GM19452 (cell line): ENCODE data around the gene SVOP.

Experiments used
- ATAC-seq: cut with Tn5 transposase; IDR thresholded peaks from one replicate; pipeline ENCODE4 v1.9.1; 2021; ENCODE audit not compliant: unreplicated experiment

SVOP gene

DNA sequence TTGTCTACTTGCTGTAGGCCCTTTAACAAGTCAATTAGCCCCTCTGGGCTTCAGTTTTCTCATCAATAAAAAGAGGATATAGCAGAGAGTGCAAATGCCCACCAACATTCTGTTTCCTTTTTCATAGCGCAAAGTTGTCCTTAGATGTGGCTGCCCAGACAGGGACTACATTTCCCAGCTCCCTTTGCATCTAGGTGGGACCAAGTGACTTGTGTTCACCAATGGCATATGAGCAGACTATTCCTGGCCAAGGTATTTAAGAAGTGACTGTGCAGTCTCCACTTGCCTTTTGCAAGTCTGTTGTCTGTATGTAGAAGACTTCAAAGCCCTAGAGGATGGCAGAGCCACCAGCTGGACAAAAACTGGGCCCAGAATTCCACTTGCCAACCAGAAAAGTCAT is 81.3 kb downstream of the SVOP start:
- ATAC-seq, result no peak

DNA sequence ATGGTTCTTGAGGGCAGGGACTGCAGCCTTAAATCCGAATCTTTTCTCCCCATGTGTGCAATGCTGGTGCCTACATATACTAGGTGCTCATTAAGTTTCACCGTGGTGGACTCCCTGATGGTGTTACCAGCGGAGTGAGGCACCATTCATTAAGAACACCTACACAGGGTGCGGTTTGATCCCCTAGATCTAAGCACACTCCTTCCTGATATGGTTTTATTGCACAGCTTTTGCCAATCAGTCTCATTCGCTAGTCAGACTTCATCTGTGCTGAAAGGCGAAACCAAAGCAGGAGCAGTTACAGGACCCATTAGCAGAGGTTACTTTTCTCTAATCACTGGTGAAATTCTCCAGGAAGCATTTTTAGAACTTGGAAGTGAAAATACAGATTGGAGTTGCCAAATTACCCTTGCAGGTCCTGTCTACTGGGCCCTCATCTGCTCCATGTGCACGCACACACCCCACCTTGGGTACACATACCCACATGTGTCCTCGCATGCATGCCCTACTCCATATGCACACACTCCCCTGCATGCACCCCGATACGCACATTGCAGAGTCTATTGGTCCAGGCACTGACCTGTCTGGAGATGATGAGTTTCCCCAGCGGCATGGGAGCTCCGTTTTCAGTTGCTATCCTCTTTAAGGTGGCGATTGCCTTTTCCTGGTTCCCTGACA is 82.5 kb downstream of the SVOP start:
- no peak for ATAC-seq

DNA sequence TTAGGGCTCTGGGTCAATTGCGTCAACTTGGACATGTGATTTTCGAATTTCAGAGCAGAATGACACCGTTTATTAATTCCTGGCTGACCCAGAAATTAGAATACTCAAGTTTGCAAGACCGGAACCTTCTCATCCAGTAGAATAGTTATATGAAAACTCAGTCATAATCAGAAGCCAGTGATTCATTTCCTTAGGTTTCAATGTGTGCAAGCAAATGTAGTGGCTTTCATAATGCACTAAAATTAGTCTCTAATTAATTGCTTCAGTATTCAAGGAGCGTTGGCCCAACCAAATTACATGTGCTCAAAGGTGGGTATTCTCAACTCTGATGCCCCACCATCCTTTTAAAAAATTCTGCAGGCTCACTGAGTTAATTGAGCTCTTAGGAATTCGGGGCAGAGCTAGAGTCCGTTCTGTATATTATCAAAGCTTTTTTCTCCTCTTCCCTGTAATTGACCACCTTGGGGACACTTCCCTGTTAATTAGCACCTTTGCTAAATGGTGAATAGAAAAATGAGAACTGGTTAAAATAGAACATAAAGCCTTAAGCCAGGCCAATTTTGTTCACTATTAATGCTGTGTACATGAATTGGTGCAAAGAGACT is 85.6 kb downstream of the SVOP start:
- ATAC-seq, result no peak

DNA sequence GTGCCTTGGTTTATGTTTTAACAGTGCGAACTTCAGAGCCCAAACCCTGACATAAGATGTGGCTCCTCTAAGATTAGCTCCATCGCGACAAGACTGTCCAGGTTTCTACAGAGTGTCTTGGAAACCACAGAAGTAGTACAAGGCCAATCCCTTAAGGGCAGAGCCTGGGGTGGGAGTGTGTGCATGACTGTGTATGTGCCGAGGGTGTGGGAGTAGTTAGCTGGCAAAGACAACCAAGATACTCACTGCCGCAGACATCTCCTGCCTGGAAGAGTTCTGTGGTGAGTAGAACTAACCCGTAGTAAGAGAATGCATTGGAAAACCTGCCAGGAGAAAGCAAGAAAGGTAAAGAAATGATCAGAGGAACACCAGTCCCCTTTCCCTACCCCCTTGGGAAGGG is 86.9 kb downstream of the SVOP start:
- ATAC-seq, result no peak

DNA sequence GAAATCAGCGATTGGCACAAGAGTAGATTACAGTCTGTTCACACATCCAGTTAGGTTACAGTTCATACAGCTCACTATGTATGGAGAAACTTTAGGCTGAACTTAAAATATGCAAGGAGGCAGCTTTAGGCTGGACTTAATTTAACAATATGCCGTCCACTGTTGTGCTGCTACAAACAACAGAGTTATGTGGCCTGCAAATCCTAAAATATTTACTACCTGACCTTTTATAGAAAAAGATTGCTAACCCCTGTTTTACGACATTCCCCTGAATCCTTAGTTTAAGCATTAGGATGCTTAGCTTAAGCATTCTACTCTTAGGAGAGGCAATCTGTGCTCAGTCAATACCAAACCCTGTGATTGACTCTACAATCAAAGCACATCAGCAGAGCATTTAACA is 90.1 kb downstream of the SVOP start:
- no peak for ATAC-seq

DNA sequence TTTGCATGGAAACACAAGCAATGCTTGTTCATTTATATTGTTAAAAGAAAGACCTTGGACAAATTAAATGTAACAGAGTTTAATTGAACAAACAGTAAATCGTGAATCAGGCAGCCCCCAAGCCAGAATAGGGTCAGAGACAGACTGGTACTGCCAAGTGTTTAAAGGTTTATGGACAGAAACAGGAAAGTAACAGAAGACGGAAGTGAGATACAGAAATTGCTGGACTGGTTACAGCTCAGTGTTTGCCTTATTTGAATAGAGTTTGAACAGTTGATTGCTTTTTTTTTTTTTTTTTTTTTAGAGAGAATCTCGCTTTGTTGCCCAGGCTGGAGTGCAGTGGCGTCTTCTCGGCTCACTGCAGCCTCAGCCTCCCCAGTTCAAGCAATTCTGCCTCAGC is 90.7 kb downstream of the SVOP start:
- no peak for ATAC-seq

DNA sequence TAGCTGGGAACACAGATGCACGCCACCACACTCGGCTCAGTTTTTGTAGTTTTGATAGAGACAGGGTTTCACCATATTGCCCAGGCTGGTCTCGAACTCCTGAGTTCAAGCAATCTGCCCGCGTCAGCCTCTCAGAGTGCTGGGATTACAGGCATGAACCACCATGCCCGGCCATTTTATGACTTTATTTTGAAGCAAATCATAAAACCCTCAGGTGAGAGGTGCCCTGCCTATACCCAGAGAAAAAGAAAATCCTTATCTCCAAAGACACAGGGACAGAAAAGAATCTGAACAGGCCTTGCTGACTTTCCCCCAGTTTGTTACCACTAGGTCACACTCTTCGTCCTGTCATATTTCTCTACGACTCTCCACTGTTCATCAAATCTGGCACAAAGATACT is 92.2 kb downstream of the SVOP start:
- ATAC-seq, result no peak

DNA sequence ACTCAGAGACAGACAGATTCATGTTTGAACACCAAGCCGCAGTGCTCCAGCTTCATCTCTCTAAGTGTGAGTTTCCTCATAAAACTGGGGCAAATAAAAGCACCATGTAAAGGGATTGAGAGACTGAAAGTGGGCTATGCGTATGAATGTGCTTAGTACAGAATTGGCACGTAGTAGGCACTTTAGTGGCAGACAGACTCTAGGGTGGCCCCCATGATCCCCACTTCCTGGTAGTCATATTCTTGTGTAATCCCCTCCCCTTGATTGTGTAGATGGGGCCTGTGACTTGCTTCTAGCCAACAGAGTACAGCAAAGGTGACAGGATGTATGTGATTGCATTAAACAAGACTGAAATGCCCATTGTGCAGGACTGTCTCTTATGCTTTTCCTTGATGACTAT is 98.0 kb downstream of the SVOP start:
- no peak for ATAC-seq

DNA sequence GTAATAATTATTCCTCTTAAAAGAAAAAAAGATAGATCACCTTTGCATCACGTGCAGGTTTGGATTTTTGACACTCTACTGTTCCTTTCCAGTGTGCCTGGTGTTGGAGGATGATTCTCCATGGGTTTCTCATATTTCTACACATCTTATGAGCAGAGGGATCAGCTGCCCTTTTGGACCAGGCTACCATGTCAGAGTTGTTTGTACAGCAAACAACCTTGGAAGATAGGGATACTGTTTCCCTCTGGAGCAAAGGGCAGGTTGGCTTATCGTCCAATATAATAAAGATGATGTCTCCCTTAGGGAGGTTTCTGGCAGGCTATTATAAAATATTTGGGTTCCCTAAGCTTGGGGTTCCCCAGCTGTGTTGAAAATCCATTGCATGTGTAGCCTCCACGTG is 98.9 kb downstream of the SVOP start:
- ATAC-seq, result no peak

DNA sequence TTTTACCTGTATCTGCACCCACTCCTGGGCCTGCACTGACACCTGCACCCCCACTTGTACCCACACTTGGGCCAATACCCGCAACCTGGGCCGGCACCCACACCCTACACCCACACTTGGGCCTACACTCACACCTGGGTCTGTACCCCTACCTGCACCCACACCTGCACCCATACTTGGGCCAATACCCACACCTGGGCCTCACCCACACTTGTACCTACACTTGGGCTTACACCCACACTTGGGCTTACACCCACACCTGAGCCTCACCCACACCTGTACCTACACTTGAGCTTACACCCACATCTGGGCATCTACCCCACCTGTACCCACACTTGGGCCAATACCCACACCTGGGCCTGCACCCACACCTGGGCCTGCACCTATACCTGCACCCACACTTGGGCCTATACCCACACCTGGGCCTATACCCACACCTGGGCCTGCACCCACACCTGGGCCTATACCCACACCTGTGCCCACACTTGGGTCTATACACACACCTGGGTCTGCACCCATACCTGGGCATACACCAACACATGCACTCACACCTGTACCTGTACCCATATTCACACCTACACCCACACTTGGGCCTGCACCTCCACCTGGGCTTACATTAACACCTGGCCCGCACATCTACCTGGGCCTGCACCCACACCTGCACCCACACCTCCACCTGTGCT is 101.8 kb downstream of the SVOP start:
- ATAC-seq, result no peak

DNA sequence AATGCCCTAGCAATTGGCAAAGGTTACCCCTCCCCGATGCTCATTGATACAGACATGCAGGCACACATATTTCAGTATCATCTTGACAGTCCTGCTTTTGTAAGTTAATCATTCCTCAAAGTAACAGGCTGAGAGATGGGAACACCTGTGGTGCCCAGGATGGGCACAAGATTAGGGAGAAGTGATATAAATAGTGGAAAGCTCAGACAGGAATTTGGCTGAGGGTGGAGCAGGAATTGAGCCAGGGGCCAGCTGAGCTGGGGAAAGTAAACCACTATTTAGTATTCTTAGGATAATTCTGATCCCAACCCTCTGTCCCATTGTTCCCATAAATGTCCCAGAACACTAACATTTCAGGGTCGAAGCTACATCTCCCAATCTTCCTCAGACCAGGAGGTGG is 102.7 kb downstream of the SVOP start:
- no peak for ATAC-seq

DNA sequence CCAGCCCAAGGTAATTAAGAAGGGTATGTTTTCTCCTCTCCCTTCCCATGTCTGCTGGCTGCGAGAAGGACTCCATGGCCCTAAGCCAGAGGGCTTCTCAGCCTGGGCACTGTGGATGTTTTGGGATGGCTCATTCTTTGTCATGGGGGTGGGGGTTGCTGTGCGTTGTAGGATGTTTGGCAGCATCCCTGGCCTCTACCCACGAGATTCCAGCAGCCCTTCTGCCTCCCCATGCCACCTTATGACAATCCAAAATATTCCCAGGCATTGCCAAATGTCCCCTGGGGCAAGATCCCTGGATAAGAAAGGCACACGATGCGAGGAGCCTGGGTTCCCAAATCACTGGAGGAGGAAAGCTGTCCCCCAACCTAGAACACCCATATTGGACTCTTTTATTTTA is 104.5 kb downstream of the SVOP start:
- no peak for ATAC-seq

DNA sequence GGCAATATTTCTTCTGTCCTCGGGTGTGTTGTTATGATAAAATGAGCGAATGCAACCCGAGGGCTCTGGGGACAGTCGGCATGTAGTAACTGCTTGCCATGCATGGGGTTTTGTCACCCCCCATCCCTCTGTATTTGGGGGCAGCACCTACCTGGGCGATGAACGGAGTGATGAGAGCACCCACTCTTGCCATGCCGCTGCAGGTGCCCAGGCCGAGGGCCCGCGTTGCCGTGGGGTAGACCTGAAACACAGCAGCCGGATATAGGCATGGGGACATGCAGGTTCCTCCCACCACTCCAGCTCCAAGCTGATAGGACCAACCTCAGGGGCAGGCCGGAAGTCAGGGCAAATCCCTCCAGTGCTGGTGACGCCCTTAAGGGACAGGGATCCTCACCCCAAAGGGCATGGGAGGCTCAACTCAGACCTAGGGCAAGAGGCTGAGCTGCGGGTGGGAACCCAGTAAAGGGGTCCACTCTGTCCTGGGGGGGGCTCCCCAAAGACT is 105.2 kb downstream of the SVOP start:
- ATAC-seq, result no peak

DNA sequence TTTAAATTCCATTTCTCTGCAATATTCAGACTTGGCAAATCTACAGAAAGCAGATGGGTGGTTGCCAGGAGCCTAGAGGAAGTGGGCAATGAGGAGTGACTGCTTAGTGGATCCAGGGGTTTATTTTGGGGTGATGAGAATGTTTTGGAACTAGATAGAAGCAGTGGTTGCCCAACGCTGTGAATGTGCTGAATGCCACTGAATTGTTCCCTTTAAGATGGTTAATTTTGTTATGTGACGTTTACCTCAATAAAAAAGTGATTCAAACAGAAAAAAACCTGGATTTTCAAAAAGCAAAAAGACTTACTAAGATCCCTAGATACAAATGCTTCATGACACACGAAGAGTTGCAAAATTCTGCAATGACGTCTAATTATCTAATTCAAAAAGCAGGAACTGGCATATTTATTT is 106.7 kb downstream of the SVOP start:
- ATAC-seq, result no peak

DNA sequence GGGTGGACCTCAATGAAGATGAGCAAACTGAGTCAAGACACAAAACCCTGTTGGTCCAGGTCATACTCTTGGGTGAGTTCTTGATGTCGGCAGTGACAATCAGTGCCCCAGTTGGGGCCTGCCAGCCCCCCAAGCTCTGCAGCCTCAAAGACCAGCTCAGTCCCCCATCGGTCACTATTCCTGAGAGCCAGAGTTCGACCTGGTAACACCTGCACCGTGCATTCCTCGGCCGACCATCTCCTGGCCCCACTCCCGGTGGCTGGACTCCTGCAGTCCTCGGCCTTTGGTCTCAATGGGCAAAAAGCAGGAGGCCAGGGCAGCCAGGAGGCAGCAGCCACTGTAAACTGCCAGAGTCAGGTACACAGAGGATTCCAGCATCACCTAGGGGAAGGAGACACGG is 108.5 kb downstream of the SVOP start:
- no peak for ATAC-seq

DNA sequence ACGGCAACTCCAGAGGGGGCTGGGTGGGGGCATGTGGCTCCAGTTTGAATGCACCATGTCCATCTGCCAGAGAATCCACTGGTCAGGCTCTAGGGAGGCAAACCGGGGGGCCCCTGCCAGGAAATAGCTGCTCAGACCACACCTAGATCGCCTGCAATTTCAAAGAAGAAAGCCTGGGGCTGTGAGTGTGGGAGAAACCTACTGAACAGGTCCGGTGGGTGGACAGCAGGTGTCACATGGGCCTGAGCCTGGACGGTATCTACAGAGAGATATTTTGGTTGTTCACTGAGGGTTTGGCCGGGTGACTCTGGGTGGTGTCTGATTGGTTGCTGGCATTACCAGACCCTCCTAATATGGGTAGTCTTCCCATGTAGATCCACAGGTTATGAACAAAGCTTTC is 109.0 kb downstream of the SVOP start:
- no peak for ATAC-seq

DNA sequence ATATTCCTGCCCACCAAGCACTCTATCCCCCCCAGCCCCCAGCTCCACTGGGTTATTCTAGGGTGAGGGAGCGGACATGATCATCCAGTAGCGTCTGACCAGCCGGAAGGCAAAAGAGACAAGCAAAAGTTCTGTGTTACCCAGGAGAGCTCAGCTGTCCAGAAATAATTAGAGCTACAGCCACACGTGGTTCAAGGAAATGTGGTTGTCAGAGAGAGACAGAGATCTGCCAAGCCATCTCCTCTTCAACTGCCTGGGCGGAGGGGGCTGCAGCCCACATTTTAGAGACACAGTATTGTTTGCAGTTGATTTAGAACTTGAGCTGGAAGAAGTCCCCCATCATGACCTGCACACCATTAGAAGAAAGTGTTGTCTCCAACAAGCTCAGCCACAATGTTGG is 110.5 kb downstream of the SVOP start:
- ATAC-seq, result no peak

DNA sequence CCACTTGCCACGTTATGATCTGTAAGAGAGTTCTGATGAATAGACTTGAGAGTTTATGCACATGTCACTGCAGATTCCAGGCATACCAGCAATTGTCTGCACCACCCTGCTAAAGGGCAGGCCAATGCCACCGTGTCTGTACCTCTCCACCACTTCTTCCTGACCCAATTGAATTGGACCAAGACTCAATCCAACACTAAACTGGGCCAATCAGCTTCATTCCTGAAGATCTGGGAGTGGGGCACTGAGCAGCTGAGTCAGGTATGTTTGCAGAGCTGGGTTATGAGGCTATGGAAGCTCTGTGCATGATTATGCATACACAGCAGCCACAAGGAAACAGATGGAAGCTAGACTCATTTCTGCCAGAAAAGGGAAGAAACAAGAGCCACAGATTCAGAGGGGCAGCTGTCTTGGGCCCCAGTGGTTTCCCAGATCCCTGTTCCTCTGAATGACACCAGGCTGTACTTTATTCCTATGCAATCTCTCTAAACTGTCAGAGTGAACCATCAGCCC is 113.0 kb downstream of the SVOP start:
- ATAC-seq, result no peak

DNA sequence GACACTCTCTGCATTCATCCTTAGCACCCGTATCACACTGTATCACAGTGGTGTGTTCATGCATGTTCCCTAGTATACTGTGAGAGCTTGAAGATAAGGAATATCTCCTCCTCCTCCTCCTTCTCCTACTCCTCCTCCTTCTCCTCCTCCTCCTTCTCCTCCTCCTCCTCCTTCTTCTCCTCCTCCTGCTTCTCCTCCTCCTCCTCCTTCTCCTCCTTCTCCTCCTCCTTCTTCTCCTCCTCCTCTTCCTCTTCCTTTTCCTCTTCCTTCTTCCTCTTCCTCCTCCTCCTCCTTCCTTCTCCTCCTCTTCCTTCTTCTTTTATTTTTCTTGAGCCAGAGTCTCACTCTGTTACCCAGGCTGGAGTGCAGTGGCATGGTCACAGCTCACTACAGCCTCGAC is 113.9 kb downstream of the SVOP start:
- ATAC-seq, result no peak

DNA sequence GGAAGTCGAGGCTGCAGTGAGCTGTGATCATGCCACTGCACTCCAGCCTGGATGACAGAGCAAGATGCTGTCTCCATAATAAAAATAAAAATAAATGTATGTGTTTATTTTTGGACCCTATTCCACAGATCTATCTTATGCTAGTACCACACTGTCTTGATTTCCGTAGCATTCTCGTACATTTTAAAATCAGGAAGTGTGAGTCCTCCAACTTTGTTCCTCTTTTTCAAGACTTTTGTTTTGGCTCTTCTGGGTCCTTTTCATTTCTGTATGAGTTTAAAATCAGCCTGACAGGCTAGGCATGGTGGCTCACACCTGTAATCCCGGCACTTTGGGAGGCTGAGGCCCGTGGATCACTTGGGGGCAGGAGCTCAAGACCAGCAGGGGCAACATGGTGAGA is 115.1 kb downstream of the SVOP start:
- no peak for ATAC-seq

DNA sequence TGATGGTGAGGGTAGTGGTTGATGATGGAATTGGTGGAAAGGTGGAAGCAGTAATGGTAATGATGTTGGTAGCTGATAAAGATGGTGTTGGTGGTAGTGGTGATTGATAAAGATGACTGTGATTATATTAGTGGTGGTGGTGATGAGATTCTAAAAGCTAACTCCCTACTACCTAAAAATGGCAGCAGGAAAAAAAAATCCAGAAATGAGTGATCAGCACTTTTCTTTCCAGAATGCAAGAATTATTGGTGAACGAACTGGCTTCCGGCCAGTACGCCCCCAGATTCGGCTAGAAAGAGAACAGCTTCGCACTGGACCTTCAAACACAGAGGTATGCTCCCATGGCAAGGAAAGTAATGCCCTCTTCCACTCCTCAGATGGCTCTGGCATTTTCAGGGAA is 121.7 kb downstream of the SVOP start:
- no peak for ATAC-seq

DNA sequence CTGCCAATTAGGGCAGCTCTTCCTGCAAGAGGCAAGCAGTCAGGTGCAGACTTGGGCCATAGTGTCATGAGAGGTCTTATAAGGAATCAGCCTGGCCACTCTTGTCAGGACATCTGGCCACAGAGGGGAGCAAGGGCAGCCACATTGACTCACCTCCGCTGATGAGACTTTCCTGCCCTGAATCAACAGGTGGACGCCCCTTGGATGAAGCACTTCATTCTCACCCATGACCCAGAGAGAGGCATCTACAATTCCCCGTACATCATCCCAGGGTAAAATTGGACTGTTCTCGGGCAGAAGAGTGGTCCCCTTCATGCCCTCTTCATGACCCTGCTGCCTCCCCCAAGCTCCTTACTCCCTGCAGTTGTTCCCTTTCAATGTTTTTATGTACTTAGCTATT is 124.1 kb downstream of the SVOP start:
- no peak for ATAC-seq
